ENCODE measurements around the gene SKP1.
"Not testable (repeated sequence)": the region's sequence is repeated elsewhere in the genome, so short reads cannot be mapped to it uniquely, and the experiment has no call there.

Gene SKP1

GRCh38 chr5:134223406-134224248, 46.9 kb upstream of the SKP1 start:
- H4K20me1 ChIP-seq (ENCODE audit: control insufficient read depth, insufficient read depth, low read depth, low read length), result peaks cover 49% of the 10 kb centered on the region
- no peaks in the 10 kb centered on the region for H3K9me3 ChIP-seq (ENCODE audit: control insufficient read depth, insufficient read depth, low read length)
- H3K9me2 ChIP-seq (replicated peaks; ENCODE audit: control insufficient read depth, low read length), result no peaks in the 10 kb centered on the region
- H3K4me3 ChIP-seq (ENCODE audit: low read length), result peak overlapping the region; percentile 97
- no peak overlapping the region for H3K27ac ChIP-seq (ENCODE audit: low read depth, low read length)
- peaks cover 85% of the 10 kb centered on the region for H3K79me2 ChIP-seq (ENCODE audit: control insufficient read depth, low read length)
- no peaks in the 10 kb centered on the region for H3F3A ChIP-seq (ENCODE audit: control insufficient read depth, insufficient read depth)
- H3K4me2 ChIP-seq (ENCODE audit: low read length), result peak overlapping the region; percentile 83
- TF ChIP-seq, protein P1, sequence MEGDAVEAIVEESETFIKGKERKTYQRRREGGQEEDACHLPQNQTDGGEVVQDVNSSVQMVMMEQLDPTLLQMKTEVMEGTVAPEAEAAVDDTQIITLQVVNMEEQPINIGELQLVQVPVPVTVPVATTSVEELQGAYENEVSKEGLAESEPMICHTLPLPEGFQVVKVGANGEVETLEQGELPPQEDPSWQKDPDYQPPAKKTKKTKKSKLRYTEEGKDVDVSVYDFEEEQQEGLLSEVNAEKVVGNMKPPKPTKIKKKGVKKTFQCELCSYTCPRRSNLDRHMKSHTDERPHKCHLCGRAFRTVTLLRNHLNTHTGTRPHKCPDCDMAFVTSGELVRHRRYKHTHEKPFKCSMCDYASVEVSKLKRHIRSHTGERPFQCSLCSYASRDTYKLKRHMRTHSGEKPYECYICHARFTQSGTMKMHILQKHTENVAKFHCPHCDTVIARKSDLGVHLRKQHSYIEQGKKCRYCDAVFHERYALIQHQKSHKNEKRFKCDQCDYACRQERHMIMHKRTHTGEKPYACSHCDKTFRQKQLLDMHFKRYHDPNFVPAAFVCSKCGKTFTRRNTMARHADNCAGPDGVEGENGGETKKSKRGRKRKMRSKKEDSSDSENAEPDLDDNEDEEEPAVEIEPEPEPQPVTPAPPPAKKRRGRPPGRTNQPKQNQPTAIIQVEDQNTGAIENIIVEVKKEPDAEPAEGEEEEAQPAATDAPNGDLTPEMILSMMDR (IDR thresholded peaks at IDR 0.05; ENCODE audit: low read depth, low read length, poor library complexity, severe bottlenecking), result no peak
- TF ChIP-seq EZH2phosphoT487 (IDR thresholded peaks at IDR 0.05; ENCODE audit: borderline replicate concordance, low read length), result no peak
- peaks cover 60% of the 10 kb centered on the region for H3K36me3 ChIP-seq (ENCODE audit: control insufficient read depth, low read length)
- peaks cover 59% of the 10 kb centered on the region for H3K4me1 ChIP-seq (ENCODE audit: control insufficient read depth, low read length)
- H3K27me3 ChIP-seq (ENCODE audit: control insufficient read depth, low read length), result no peaks in the 10 kb centered on the region

- H3K27ac ChIP-seq (ENCODE audit: low read depth, low read length), result 0 out of 2 replicates have a peak overlapping the region, but pooled peaks have one; percentile 19
- not testable (repeated sequence) for H3K9me2 ChIP-seq (replicated peaks; ENCODE audit: control insufficient read depth, low read length); H3F3A ChIP-seq (ENCODE audit: control insufficient read depth, insufficient read depth); H3K9me3 ChIP-seq (ENCODE audit: control insufficient read depth, insufficient read depth, low read length); H3K27me3 ChIP-seq (ENCODE audit: control insufficient read depth, low read length)
- peaks cover 59% of the 10 kb centered on the region for H4K20me1 ChIP-seq (ENCODE audit: control insufficient read depth, insufficient read depth, low read depth, low read length)
- H3K36me3 ChIP-seq (ENCODE audit: control insufficient read depth, low read length), result peaks cover 74% of the 10 kb centered on the region
- peaks cover 97% of the 10 kb centered on the region for H3K79me2 ChIP-seq (ENCODE audit: control insufficient read depth, low read length)
- peak overlapping the region; percentile 83 for H3K4me2 ChIP-seq (ENCODE audit: low read length)
- H3K4me1 ChIP-seq (ENCODE audit: control insufficient read depth, low read length), result peaks cover 49% of the 10 kb centered on the region
- peak overlapping the region; percentile 97 for H3K4me3 ChIP-seq (ENCODE audit: low read length)
Measured at GRCh38 chr5:134221690-134222089, 44.9 kb upstream of the SKP1 start.

GRCh38 chr5:134215757-134216156, 39.0 kb upstream of the SKP1 start:
- Histone ChIP-seq H3K79me2 (ENCODE audit: control insufficient read depth, low read length) (peaks cover 100% of the 10 kb centered on the region), H3K9me3 (ENCODE audit: control insufficient read depth, insufficient read depth, low read length) (no peaks in the 10 kb centered on the region), H3F3A (ENCODE audit: control insufficient read depth, insufficient read depth) (no peaks in the 10 kb centered on the region), H3K4me2 (ENCODE audit: low read length) (no peak overlapping the region), H4K20me1 (ENCODE audit: control insufficient read depth, insufficient read depth, low read depth, low read length) (peaks cover 46% of the 10 kb centered on the region), H3K36me3 (ENCODE audit: control insufficient read depth, low read length) (peaks cover 54% of the 10 kb centered on the region), H3K27me3 (ENCODE audit: control insufficient read depth, low read length) (no peaks in the 10 kb centered on the region), H3K9me2 (replicated peaks; ENCODE audit: control insufficient read depth, low read length) (no peaks in the 10 kb centered on the region), H3K4me1 (ENCODE audit: control insufficient read depth, low read length) (peaks cover 13% of the 10 kb centered on the region), H3K27ac (ENCODE audit: low read depth, low read length) (no peak overlapping the region), H3K4me3 (ENCODE audit: low read length) (no peak overlapping the region)
- TF ChIP-seq, protein P1 (IDR thresholded peaks at IDR 0.05; ENCODE audit: low read depth, low read length, poor library complexity, severe bottlenecking), result no peak
- no peak for TF ChIP-seq EZH2phosphoT487 (IDR thresholded peaks at IDR 0.05; ENCODE audit: borderline replicate concordance, low read length)

DNA sequence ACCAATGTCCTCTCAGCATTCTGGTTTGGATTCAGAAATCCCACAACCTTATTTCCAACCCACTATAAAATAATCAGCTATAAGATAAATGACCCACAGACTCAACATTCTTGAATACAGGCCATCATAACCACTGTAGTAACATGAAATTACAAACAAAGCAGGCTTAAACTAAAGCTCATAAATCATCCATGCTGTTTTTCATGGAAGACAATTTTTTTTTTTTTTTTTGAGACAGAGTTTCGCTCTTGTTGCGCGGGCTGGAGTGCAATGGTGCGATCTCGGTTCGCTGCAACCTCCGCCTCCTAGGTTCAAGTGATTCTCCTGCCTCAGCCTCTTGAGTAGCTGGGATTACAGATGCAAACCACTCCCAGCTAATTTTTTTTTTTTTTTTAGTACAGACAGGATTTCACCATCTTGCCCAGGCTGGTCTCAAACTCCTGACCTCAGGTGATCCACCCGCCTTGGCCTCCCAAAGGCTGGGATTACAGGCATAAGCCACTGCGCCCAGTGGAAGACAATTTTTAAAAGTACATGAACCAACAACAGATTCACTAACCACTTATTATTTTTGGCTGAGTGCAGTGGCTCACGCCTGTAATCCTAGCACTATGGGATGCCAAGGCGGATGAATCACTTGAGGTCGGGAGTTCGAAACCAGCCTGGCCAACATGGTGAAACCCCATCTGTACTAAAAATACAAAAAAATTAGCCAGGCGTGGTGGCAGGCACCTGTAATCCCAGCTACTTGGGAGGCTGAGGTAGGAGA, 34.7 kb upstream of the SKP1 start:
- peaks cover 47% of the 10 kb centered on the region for H3K36me3 ChIP-seq (ENCODE audit: control insufficient read depth, low read length)
- H3K4me1 ChIP-seq (ENCODE audit: control insufficient read depth, low read length); H3K27ac ChIP-seq (ENCODE audit: low read depth, low read length); H3K4me3 ChIP-seq (ENCODE audit: low read length); H3K9me3 ChIP-seq (ENCODE audit: control insufficient read depth, insufficient read depth, low read length); H3F3A ChIP-seq (ENCODE audit: control insufficient read depth, insufficient read depth); H3K4me2 ChIP-seq (ENCODE audit: low read length); H3K27me3 ChIP-seq (ENCODE audit: control insufficient read depth, low read length); H3K9me2 ChIP-seq (replicated peaks; ENCODE audit: control insufficient read depth, low read length): not testable (repeated sequence)
- peaks cover 48% of the 10 kb centered on the region for H4K20me1 ChIP-seq (ENCODE audit: control insufficient read depth, insufficient read depth, low read depth, low read length)
- H3K79me2 ChIP-seq (ENCODE audit: control insufficient read depth, low read length), result peaks cover 100% of the 10 kb centered on the region

Measured in DOHH2 (cell line).